Lower leg skin (tissue), 3 donors: ENCODE measurements around the gene SF1.

Experiments
- CTCF ChIP-seq, 3 donors: fragments of 450-650 bp; IDR thresholded peaks; one replicate each; pipeline ENCODE4 v1.5.1; 2016; ENCODE audit warnings: antibody characterized with exemption in 3 of 3, mild to moderate bottlenecking in 3 of 3, moderate library complexity in 2 of 3
- POLR2A ChIP-seq, 2 donors: fragments of 450-650 bp; IDR thresholded peaks; one replicate each; pipeline ENCODE4 v1.6.1; 2016 to 2017; ENCODE audit warnings: antibody characterized with exemption in 2 of 2, mild to moderate bottlenecking in 1 of 2, moderate library complexity in 1 of 2

DNA sequence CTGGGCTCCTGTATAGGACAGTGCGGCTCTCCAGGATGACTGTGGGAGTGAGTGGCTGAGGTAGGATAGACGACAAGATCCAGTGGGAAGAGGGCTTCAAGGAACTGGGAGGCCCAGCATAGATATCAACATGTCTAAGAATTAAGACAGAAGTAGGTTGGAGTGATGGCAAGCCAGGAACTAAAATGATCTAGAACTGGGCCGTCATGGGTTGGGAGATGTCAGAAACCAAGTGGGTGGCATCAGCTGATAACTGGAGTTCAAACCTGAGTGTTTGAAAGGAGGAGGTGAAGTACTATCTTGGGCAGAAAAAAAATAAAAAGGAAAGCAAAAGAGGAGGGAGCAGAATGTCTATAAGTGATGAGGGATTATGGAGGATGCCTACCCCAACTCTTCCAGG lies 39.1 kb upstream of the SF1 start:
- TF ChIP-seq CTCF (IDR thresholded peaks at IDR 0.05) (no peak), POLR2A (IDR thresholded peaks at IDR 0.05) (no peak)
